Nephron (organoid): ENCODE measurements around the gene ATP7B.

Experiments
- H3K27ac Mint-ChIP-seq, 3 experiments: 2 replicates each; pipeline ENCODE4 v1.8.0; 2020; ENCODE audit warnings: mixed read lengths in 3 of 3, mild to moderate bottlenecking in 2 of 3, moderate library complexity in 1 of 3
- H3K27me3 Mint-ChIP-seq: 2 replicates; pipeline ENCODE4 v1.8.0; 2021; ENCODE audit warnings: low read depth, mild to moderate bottlenecking, moderate library complexity, mixed read lengths
- H3K36me3 Mint-ChIP-seq: 2 replicates; pipeline ENCODE4 v1.8.0; 2020; ENCODE audit warnings: low read depth, mixed read lengths
- H3K4me1 Mint-ChIP-seq: 2 replicates; pipeline ENCODE4 v1.8.0; 2020; ENCODE audit warnings: mixed read lengths
- H3K4me3 Mint-ChIP-seq, 3 experiments: 2 replicates each; pipeline ENCODE4 v1.8.0; 2020; ENCODE audit warnings: mild to moderate bottlenecking in 3 of 3, mixed read lengths in 3 of 3, moderate library complexity in 2 of 3
- H3K9me3 Mint-ChIP-seq: 2 replicates; pipeline ENCODE4 v1.8.0; 2020; ENCODE audit warnings: mixed read lengths
- TF ChIP-seq, protein P1 (sequence below), 3 experiments: fragments of 200-600 bp; sonication (generic); IDR thresholded peaks; one replicate each; pipeline ENCODE4 v1.5.0; 2021; ENCODE audit warnings: antibody characterized with exemption in 3 of 3; ENCODE audit not compliant: unreplicated experiment in 3 of 3

ATP7B gene

DNA sequence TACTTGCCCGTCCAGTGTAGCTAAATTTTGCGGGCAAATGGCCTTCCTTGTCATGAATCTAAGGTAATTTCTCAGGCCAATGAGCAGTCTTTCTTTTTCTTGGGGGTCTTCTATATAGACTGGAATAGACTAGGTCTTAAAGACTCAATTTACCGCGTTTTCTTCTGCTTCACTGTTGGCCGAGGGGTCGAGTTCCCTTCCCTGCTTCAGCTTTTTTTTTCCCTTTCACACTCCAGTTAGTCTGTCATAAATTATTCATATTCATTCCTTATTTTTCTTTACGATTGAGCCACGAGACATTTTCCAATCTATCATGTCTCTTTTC is 1.2 kb upstream of the ATP7B start:
- H3K4me1 Mint-ChIP-seq, result peaks cover 23% of the 10 kb centered on the region

DNA sequence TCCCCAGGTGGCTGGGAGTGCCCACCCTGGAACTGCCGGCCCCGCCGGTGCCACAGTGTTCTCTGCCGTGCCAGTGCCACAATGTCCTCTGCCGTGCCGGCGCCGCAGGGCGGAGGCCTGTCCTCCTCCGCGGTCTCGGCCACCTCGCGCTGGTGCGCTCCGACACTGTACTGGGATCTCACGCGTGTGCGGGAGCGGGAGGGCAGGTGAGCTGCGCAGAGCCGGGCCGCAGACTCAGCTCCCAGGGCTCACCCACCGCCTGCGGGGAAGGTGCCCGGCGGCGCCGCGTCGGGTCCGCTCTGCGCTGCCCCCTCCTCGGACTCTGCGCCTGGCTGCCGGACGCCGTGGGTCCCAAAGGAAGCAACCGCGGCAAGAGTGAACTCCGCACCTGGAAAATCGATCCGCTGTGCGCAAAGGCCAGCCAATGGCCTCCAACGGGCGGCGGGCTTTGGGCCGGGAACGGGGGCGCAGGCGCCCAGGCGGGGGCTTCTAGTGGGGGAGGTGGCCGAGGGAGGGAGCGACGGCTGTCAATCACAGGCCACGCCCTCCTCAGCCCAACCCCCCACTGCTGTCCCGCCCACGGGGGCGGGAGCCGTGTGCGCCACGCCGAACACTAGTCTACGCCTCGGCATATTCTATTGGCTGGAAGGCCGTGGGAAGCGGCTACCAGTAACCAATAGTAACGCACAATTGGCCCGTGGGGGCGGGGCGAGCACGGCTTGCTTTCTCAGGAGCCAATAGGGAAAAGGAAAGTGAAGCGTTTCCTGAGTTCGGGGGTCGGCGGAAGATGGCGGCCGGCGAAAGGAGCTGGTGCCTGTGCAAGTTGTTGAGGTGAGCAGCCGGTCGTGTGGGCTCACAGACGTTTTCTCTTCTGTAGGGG is 622 bp upstream of the ATP7B start, which contains the start of gene ALG11:
Gene ALG11, plus strand, starts transcription at position 767 of the 880 bp plus-strand sequence. Its CDS starts 21 bp downstream, at position 788.
- peaks cover 17% of the 10 kb centered on the region for H3K36me3 Mint-ChIP-seq
- TF ChIP-seq, protein P1, sequence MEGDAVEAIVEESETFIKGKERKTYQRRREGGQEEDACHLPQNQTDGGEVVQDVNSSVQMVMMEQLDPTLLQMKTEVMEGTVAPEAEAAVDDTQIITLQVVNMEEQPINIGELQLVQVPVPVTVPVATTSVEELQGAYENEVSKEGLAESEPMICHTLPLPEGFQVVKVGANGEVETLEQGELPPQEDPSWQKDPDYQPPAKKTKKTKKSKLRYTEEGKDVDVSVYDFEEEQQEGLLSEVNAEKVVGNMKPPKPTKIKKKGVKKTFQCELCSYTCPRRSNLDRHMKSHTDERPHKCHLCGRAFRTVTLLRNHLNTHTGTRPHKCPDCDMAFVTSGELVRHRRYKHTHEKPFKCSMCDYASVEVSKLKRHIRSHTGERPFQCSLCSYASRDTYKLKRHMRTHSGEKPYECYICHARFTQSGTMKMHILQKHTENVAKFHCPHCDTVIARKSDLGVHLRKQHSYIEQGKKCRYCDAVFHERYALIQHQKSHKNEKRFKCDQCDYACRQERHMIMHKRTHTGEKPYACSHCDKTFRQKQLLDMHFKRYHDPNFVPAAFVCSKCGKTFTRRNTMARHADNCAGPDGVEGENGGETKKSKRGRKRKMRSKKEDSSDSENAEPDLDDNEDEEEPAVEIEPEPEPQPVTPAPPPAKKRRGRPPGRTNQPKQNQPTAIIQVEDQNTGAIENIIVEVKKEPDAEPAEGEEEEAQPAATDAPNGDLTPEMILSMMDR (IDR thresholded peaks at IDR 0.05; ENCODE audit: unreplicated experiment in 3 of 3), result no peak
- H3K27ac Mint-ChIP-seq, result peak within 1 kb of the TSS; percentile 91 to 94 (median 94)
- H3K27me3 Mint-ChIP-seq, result no peaks in the 10 kb centered on the region
- no peaks in the 10 kb centered on the region for H3K9me3 Mint-ChIP-seq
- H3K4me3 Mint-ChIP-seq, result peak within 1 kb of the TSS; percentile 92 to 100 (median 99)
- H3K4me1 Mint-ChIP-seq, result peaks cover 23% of the 10 kb centered on the region

More for the DNA sequence above, 1.2 kb upstream of the ATP7B start:
- TF ChIP-seq, protein P1 (IDR thresholded peaks at IDR 0.05; ENCODE audit: unreplicated experiment in 3 of 3), result no peak
- Mint-ChIP-seq H3K36me3 (peaks cover 22% of the 10 kb centered on the region), H3K27ac (peak overlapping the region; percentile 91 to 94 (median 94)), H3K4me3 (peak overlapping the region; percentile 92 to 100 (median 99)), H3K9me3 (no peaks in the 10 kb centered on the region), H3K27me3 (no peaks in the 10 kb centered on the region)

DNA sequence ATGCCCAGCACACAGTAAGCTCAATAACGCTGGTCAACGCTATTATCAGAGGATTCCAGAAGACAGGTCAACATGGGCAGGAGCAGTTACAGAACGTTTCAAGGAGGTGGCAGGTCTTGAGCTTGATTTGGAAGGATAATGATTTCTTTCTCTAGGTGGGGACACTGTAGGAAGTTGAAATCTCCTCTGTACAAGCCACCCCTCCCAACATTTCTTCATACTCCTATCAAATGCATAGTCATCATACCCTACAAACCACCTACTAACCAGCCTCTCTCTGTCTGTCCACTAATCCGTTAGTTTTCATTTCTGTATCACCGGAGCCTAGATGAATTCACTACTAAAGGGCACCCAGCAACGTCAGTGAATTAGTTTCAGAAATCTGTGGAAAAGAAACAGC is 1.3 kb downstream of the ATP7B start:
- Mint-ChIP-seq H3K36me3 (peaks cover 7% of the 10 kb centered on the region), H3K27me3 (no peaks in the 10 kb centered on the region), H3K9me3 (no peaks in the 10 kb centered on the region), H3K4me3 (peak overlapping the region; percentile 92 to 100 (median 99)), H3K4me1 (peaks cover 23% of the 10 kb centered on the region), H3K27ac (peak overlapping the region in 1 of 3 experiments; percentile 14)
- TF ChIP-seq, protein P1 (IDR thresholded peaks at IDR 0.05; ENCODE audit: unreplicated experiment in 3 of 3), result no peak

GRCh38 chr13:52006523-52007245 is 4.6 kb downstream of the ATP7B start:
- Mint-ChIP-seq H3K36me3 (peaks cover 7% of the 10 kb centered on the region), H3K4me1 (peaks cover 17% of the 10 kb centered on the region)

GRCh38 chr13:52005841-52006522 is 5.3 kb downstream of the ATP7B start:
- no peak overlapping the region for H3K4me3 Mint-ChIP-seq

More at GRCh38 chr13:52006523-52007245, 4.6 kb downstream of the ATP7B start:
- no peak overlapping the region for H3K27ac Mint-ChIP-seq
- TF ChIP-seq, protein P1 (IDR thresholded peaks at IDR 0.05; ENCODE audit: unreplicated experiment in 3 of 3), result no peak
- no peaks in the 10 kb centered on the region for H3K9me3 Mint-ChIP-seq
- H3K4me3 Mint-ChIP-seq, result no peak overlapping the region
- H3K27me3 Mint-ChIP-seq, result no peaks in the 10 kb centered on the region

More at GRCh38 chr13:52005841-52006522, 5.3 kb downstream of the ATP7B start:
- TF ChIP-seq, protein P1 (IDR thresholded peaks at IDR 0.05; ENCODE audit: unreplicated experiment in 3 of 3), result no peak
- Mint-ChIP-seq H3K4me1 (peaks cover 17% of the 10 kb centered on the region), H3K36me3 (peaks cover 7% of the 10 kb centered on the region), H3K9me3 (no peaks in the 10 kb centered on the region), H3K27ac (no peak overlapping the region), H3K27me3 (no peaks in the 10 kb centered on the region)
